ENCODE results near the gene PCID2. TPM values are rescaled to one million over a fixed set of nuclear protein-coding genes. Genes with fewer than 3 reads are reported as not detected.

PCID2 gene
- total and polyA plus RNA-seq, 2 of the 13 experiments (the other 11 are each of a cell fraction or from before 2014, with no cell fraction given), result 65.0 to 111 TPM

- no peak for TF ChIP-seq SAFB2 (CRISPR knock-in tag; IDR thresholded peaks at IDR 0.05; ENCODE audit: borderline replicate concordance, low read depth)
- TF ChIP-seq NR2F6 (IDR thresholded peaks at IDR 0.05), result 0 out of 2 replicates have a peak, but pooled peaks have one; percentile 7
- peak; percentile 78 for TF ChIP-seq NR2F6 (CRISPR knock-in tag; IDR thresholded peaks at IDR 0.05)
- TF ChIP-seq MATR3 (CRISPR knock-in tag; IDR thresholded peaks at IDR 0.05), result no peak; the same call in 1 of the 2 replicates
- TF ChIP-seq ATF7 (IDR thresholded peaks at IDR 0.05), result no peak
- peak; percentile 48; the same call in 1 of the 2 replicates for TF ChIP-seq ATF7 (CRISPR knock-in tag; IDR thresholded peaks at IDR 0.05)
- TF ChIP-seq ZNF792 (CRISPR knock-in tag; IDR thresholded peaks at IDR 0.05), result 0 out of 2 replicates have a peak, but pooled peaks have one; percentile 34
- peak; percentile 45; the same call in 1 of the 2 replicates for TF ChIP-seq NFYB (CRISPR knock-in tag; IDR thresholded peaks at IDR 0.05)
- peak; percentile 85 for TF ChIP-seq JUND (CRISPR knock-in tag; IDR thresholded peaks at IDR 0.05)
- no peak for TF ChIP-seq PLRG1 (conservative IDR thresholded peaks at IDR 0.05)
- no peak for TF ChIP-seq ZC3H4 (CRISPR knock-in tag; IDR thresholded peaks at IDR 0.05; ENCODE audit: borderline replicate concordance)
- no peak for TF ChIP-seq STAG1 (CRISPR knock-in tag; IDR thresholded peaks at IDR 0.05)
- no peak for TF ChIP-seq ATM (IDR thresholded peaks at IDR 0.05; ENCODE audit: borderline replicate concordance)
- TF ChIP-seq FIP1L1 (IDR thresholded peaks at IDR 0.05; ENCODE audit: borderline replicate concordance, insufficient read depth, low read depth, low read length), result 0 out of 2 replicates have a peak, but pooled peaks have one; percentile 57
- no peak for TF ChIP-seq ZNF251 (CRISPR knock-in tag; IDR thresholded peaks at IDR 0.05)
- TF ChIP-seq PRMT3 (CRISPR knock-in tag; IDR thresholded peaks at IDR 0.05; ENCODE audit: borderline replicate concordance, low read depth), result peak; percentile 35; the same call in 1 of the 2 replicates
- 0 out of 2 replicates have a peak, but pooled peaks have one; percentile 55 for TF ChIP-seq SSRP1 (CRISPR knock-in tag; IDR thresholded peaks at IDR 0.05)
- TF ChIP-seq NFE2 (CRISPR knock-in tag; IDR thresholded peaks at IDR 0.05), result no peak
- TF ChIP-seq SMAD1 (CRISPR knock-in tag; IDR thresholded peaks at IDR 0.05; ENCODE audit: borderline replicate concordance, low read depth), result peak; percentile 88; the same call in 1 of the 2 replicates
- TF ChIP-seq ZMYM2 (CRISPR knock-in tag; IDR thresholded peaks at IDR 0.05), result 0 out of 2 replicates have a peak, but pooled peaks have one; percentile 33
- TF ChIP-seq DMTF1 (CRISPR knock-in tag; IDR thresholded peaks at IDR 0.05), result peak; percentile 84; the same call in 1 of the 2 replicates
- TF ChIP-seq ZFP37 (CRISPR knock-in tag; IDR thresholded peaks at IDR 0.05; ENCODE audit: borderline replicate concordance), result no peak
- TF ChIP-seq ZNF709 (CRISPR knock-in tag; IDR thresholded peaks at IDR 0.05), result peak; percentile 36; the same call in 1 of the 2 replicates
- TF ChIP-seq RXRB (CRISPR knock-in tag; IDR thresholded peaks at IDR 0.05; ENCODE audit: borderline replicate concordance), result peak; percentile 71
- TF ChIP-seq FOXA1 (IDR thresholded peaks at IDR 0.05), result no peak
- TF ChIP-seq FOXA1 (CRISPR knock-in tag; IDR thresholded peaks at IDR 0.05), result peak; percentile 42; the same call in 1 of the 2 replicates
- TF ChIP-seq ZNF292 (CRISPR knock-in tag; IDR thresholded peaks at IDR 0.05; ENCODE audit: borderline replicate concordance, low read depth), result no peak
- no peak for TF ChIP-seq ZNF569 (CRISPR knock-in tag; IDR thresholded peaks at IDR 0.05; ENCODE audit: borderline replicate concordance)
These were observed at the start of gene PCID2 (continued) for GRCh38 chr13:113208421-113209335.

Measured in HepG2 (cell line).